T-helper 1 cell (primary cell): ENCODE results near the gene UBE2O.
A peak's percentile ranks its signal among the peaks of the same experiment; 100 is the strongest.

Experiments
- DNase-seq, 5 donors: peaks; one replicate each; pipeline ENCODE4 v3.0.0-alpha.2; 2012 to 2020
- total RNA-seq, 4 donors: gene quantifications; one replicate each; lab custom pipeline; 2026; lab: John Stamatoyannopoulos, UW

Gene UBE2O
- total RNA-seq, result 56.5 to 60.8 (median 57.7) reads per million in 4 donors

- DNase-seq, result peak; percentile 86 to 92 (median 89)
Observed at GRCh38 chr17:76452660-76453430, at the start of gene UBE2O. Gene UBE2O (minus strand): TSS chr17:76453152. CDS start chr17:76453141, 11 bp downstream.

GRCh38 chr17:76501827-76502307, 48.9 kb upstream of the UBE2O start:
- DNase-seq, result no peak

GRCh38 chr17:76501018-76501826, 48.3 kb upstream of the UBE2O start, which contains the start of gene RHBDF2:
Gene RHBDF2 (minus strand): TSS chr17:76501423. CDS start chr17:76481524, 19,899 bp downstream.
- peak; percentile 90 to 95 (median 92) for DNase-seq

GRCh38 chr17:76500747-76501017, 47.7 kb upstream of the UBE2O start:
- DNase-seq, result no peak

- no peak for DNase-seq
Observed at GRCh38 chr17:76500074-76500746, 47.3 kb upstream of the UBE2O start.

- no peak for DNase-seq
Observed at GRCh38 chr17:76499267-76499667, 46.3 kb upstream of the UBE2O start.

- no peak for DNase-seq
Observed at GRCh38 chr17:76498876-76499251, 45.9 kb upstream of the UBE2O start.

GRCh38 chr17:76497979-76498875, 45.3 kb upstream of the UBE2O start:
- DNase-seq, result no peak

- no peak for DNase-seq
Observed at GRCh38 chr17:76497699-76497978, 44.7 kb upstream of the UBE2O start.

- no peak for DNase-seq
Observed at GRCh38 chr17:76496464-76496863, 43.5 kb upstream of the UBE2O start.

GRCh38 chr17:76495663-76496400, 42.9 kb upstream of the UBE2O start:
- DNase-seq, result no peak

- no peak for DNase-seq
Observed at GRCh38 chr17:76493505-76494167, 40.7 kb upstream of the UBE2O start.

- peak in 1 of 5 donors; percentile 65 for DNase-seq
Observed at GRCh38 chr17:76492989-76493501, 40.1 kb upstream of the UBE2O start.

- DNase-seq, result no peak
Observed at GRCh38 chr17:76492123-76492988, 39.4 kb upstream of the UBE2O start.

GRCh38 chr17:76491271-76492122, 38.5 kb upstream of the UBE2O start:
- no peak for DNase-seq

- DNase-seq, result no peak
Observed at GRCh38 chr17:76490112-76490710, 37.3 kb upstream of the UBE2O start.

- DNase-seq, result no peak
Observed at GRCh38 chr17:76487451-76488192, 34.7 kb upstream of the UBE2O start.

- DNase-seq, result no peak
Observed at GRCh38 chr17:76485569-76485968, 32.6 kb upstream of the UBE2O start.
